Smooth muscle cell of bladder (primary cell): Measurements from ENCODE around the gene KCNMB1. TPM values are rescaled to one million over a fixed set of nuclear protein-coding genes. Genes with fewer than 3 reads are reported as not detected.

Source experiments
- total RNA-seq: library from RNA; depleted of rRNA; stranded (reverse); fragments of >200 nt; gene quantifications from 2 replicates; pipeline ENCODE4 v1.2.3, GENCODE V29; 2014

Gene KCNMB1
- under 0.01 TPM in 1 of 2 replicates, not detected in the other for total RNA-seq

GRCh38 chr5:170388818-170389549, at the start of gene KCNMB1:
TSS of gene KCNMB1 (minus strand) at chr5:170389367. CDS start at chr5:170385447, 3,920 bp downstream.

Other genes with a start within 250 kb of the KCNMB1 start
- gene C5orf58, start 156.4 kb downstream of the KCNMB1 start, total RNA-seq, result not detected in 2 replicates
- not detected in 2 replicates for gene LCP2, start 91.6 kb downstream of the KCNMB1 start, total RNA-seq
- not detected in 2 replicates for gene KCNIP1, start 114.7 kb upstream of the KCNMB1 start, total RNA-seq